KMS-11 (cell line): ENCODE results near the gene POM121L2.

Experiments
- H2AFZ ChIP-seq: fragments of 200-600 bp; sonication (generic); 2 replicates; pipeline ENCODE4 v1.6.1; 2016; ENCODE audit warnings: antibody characterized with exemption, mixed run types, low read depth
- H3K27ac ChIP-seq: fragments of 200-600 bp; sonication (generic); 2 replicates; pipeline ENCODE4 v1.6.1; 2016; ENCODE audit warnings: mild to moderate bottlenecking, mixed run types
- H3K27me3 ChIP-seq: fragments of 200-600 bp; sonication (generic); 2 replicates; pipeline ENCODE4 v1.6.1; 2017; ENCODE audit warnings: mild to moderate bottlenecking, low read depth, mixed run types, moderate library complexity; ENCODE audit not compliant: insufficient read depth
- H3K36me3 ChIP-seq: fragments of 200-600 bp; sonication (generic); 2 replicates; pipeline ENCODE4 v1.6.1; 2017; ENCODE audit warnings: mild to moderate bottlenecking, mixed run types; ENCODE audit not compliant: insufficient read depth
- H3K4me1 ChIP-seq: fragments of 200-600 bp; sonication (generic); 2 replicates; pipeline ENCODE4 v1.6.1; 2016; ENCODE audit warnings: mild to moderate bottlenecking, low read depth, mixed run types; ENCODE audit not compliant: poor library complexity, severe bottlenecking
- H3K4me2 ChIP-seq: fragments of 200-600 bp; sonication (generic); 2 replicates; pipeline ENCODE4 v1.7.0; 2016; ENCODE audit warnings: mild to moderate bottlenecking, mixed run types
- H3K4me3 ChIP-seq: fragments of 200-600 bp; sonication (generic); IDR thresholded peaks from 2 replicates; pipeline ENCODE4 v1.6.1; 2017; ENCODE audit warnings: low read depth, low read length, mixed read lengths; ENCODE audit not compliant: insufficient read depth
- H3K79me2 ChIP-seq: fragments of 200-600 bp; sonication (generic); 2 replicates; pipeline ENCODE4 v1.6.1; 2016; ENCODE audit warnings: low read depth, mixed run types; ENCODE audit not compliant: insufficient read depth
- H3K9ac ChIP-seq: fragments of 200-600 bp; sonication (generic); 2 replicates; pipeline ENCODE4 v1.6.1; 2016; ENCODE audit warnings: mild to moderate bottlenecking, mixed run types
- H4K20me1 ChIP-seq: fragments of 200-600 bp; sonication (generic); 2 replicates; pipeline ENCODE4 v1.6.1; 2016; ENCODE audit warnings: mild to moderate bottlenecking, mixed run types; ENCODE audit not compliant: insufficient read depth
- CTCF ChIP-seq: fragments of 200-600 bp; sonication (generic); conservative IDR thresholded peaks from 2 replicates; pipeline ENCODE4 v1.6.1; 2017; ENCODE audit warnings: low read depth, mild to moderate bottlenecking, antibody characterized with exemption, low read length, moderate library complexity, mixed read lengths

The POM121L2 gene

DNA sequence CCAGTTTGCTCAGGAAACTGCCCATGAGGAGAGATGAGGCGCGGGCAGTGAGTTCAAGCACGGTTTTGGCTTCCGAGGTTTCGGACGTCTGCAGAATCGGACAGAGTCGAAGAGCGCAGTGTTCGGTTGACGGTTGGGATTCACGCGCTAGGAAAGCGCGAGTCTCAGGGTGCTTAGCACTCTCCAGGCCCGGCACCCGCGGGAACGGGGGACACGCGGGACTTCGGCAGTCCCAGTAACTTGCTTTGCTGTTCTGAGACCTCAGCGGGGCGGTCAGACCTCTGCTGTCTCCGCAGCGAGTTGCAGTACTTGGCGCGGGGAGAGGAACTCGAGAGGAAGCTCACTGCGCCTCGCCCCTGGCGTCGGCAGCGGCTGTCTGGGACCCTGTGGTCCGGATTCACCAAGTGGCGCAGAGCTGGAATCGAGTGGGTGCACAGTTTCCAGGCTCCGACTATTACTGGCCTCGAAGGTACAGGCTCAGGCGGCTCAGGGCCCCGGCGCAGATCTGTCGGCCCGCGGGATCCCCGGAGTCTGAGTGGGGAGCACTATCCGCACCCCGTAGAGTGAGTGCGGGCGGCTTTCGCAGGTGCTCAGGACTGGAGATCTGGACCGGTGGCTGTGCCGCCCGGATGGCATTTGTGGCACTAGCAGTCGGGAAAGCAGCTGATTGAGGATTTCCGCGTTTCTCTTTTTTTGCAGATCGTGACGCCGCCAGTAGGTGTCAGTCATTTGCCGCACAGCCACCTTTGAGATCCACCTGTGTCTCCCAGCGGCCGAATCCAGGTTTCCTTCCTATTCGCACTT, at the start of gene POM121L2:
Gene POM121L2 (minus strand): TSS at position 128 of the 804 bp plus-strand sequence. CDS start 103 bp downstream, at position 25.
- peak within 1 kb of the TSS; percentile 13; the same call in 1 of the 2 replicates for H3K4me2 ChIP-seq
- H3K4me3 ChIP-seq, result no peak within 1 kb of the TSS
- no peak within 1 kb of the TSS for H3K27ac ChIP-seq
- H2AFZ ChIP-seq, result peak within 1 kb of the TSS; percentile 49
- H3K9ac ChIP-seq, result no peak within 1 kb of the TSS
- no peaks in the 10 kb centered on the region for H3K36me3 ChIP-seq
- H4K20me1 ChIP-seq, result no peaks in the 10 kb centered on the region
- H3K79me2 ChIP-seq, result no peaks in the 10 kb centered on the region
- H3K27me3 ChIP-seq, result no peaks in the 10 kb centered on the region; the same call in 1 of the 2 replicates
- no peaks in the 10 kb centered on the region for H3K4me1 ChIP-seq
- TF ChIP-seq CTCF, result no peak; the same call in 1 of the 2 replicates

DNA sequence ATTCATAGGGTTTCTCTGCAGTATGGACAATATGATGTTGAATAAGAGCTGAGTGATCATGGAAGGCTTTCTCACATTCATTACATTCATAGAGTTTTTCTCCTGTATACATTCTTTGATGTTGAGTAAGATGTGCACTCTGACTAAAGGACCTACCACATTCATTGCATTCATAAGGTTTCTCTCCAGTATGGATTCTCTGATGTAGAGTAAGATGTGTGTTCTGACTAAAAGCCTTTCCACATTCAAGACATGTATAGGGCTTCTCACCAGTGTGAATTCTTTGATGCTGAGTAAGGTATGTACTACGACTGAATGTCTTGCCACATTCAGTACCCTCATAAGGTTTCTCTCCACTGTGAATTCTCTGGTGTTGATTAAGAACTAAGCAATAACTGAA, 47.2 kb upstream of the POM121L2 start:
- H3K9ac ChIP-seq, result no peak overlapping the region
- no peak overlapping the region for H3K4me2 ChIP-seq
- no peak for TF ChIP-seq CTCF

GRCh38 chr6:27358786-27359185, 46.7 kb upstream of the POM121L2 start:
- H3K9ac ChIP-seq, result no peak overlapping the region
- H3K27ac ChIP-seq, result no peak overlapping the region
- no peak overlapping the region for H3K4me2 ChIP-seq
- H2AFZ ChIP-seq, result no peak overlapping the region
- no peaks in the 10 kb centered on the region for H3K4me1 ChIP-seq
- no peaks in the 10 kb centered on the region for H3K79me2 ChIP-seq
- H3K36me3 ChIP-seq, result no peaks in the 10 kb centered on the region
- TF ChIP-seq CTCF, result no peak
- no peaks in the 10 kb centered on the region for H4K20me1 ChIP-seq
- no peaks in the 10 kb centered on the region for H3K27me3 ChIP-seq
- H3K4me3 ChIP-seq, result no peak overlapping the region

More for the DNA sequence above, 47.2 kb upstream of the POM121L2 start:
- no peaks in the 10 kb centered on the region for H3K27me3 ChIP-seq
- no peaks in the 10 kb centered on the region for H3K4me1 ChIP-seq
- H3K79me2 ChIP-seq, result no peaks in the 10 kb centered on the region
- no peak overlapping the region for H3K4me3 ChIP-seq
- H3K27ac ChIP-seq, result no peak overlapping the region
- no peaks in the 10 kb centered on the region for H3K36me3 ChIP-seq
- no peak overlapping the region for H2AFZ ChIP-seq
- H4K20me1 ChIP-seq, result no peaks in the 10 kb centered on the region

- Histone ChIP-seq H3K4me3 (no peak overlapping the region), H2AFZ (no peak overlapping the region), H4K20me1 (no peaks in the 10 kb centered on the region), H3K27me3 (no peaks in the 10 kb centered on the region), H3K27ac (no peak overlapping the region), H3K4me2 (no peak overlapping the region), H3K9ac (no peak overlapping the region), H3K4me1 (no peaks in the 10 kb centered on the region), H3K79me2 (no peaks in the 10 kb centered on the region), H3K36me3 (no peaks in the 10 kb centered on the region)
- TF ChIP-seq CTCF, result no peak
Observed at GRCh38 chr6:27352850-27353249, 40.8 kb upstream of the POM121L2 start.
